Lung (tissue), 12 donors: ENCODE results near the gene MRPL12. TPM values are rescaled to one million over a fixed set of nuclear protein-coding genes. Genes with fewer than 3 reads are reported as not detected.

ENCODE experiments used
- ATAC-seq: fragments of 200-7000 bp; cut with Tn5 transposase; one replicate; pipeline ENCODE4 v1.9.1; 2020; ENCODE audit warnings: moderate number of reproducible peaks; ENCODE audit not compliant: insufficient read depth, low FRiP score
- DNase-seq, 3 donors: peaks; one replicate each; pipeline ENCODE4 v3.0.0-alpha.2; 2013 to 2017
- H3K27ac ChIP-seq, 2 donors: one replicate each; pipeline ENCODE4 v1.5.1; 2013; ENCODE audit warnings: mild to moderate bottlenecking in 2 of 2, moderate library complexity in 2 of 2, control low read depth in 1 of 2, inconsistent platforms in 1 of 2, low read depth in 1 of 2, low read length in 1 of 2
- H3K27me3 ChIP-seq, 3 donors: one replicate each; pipeline ENCODE4 v1.5.1; 2013; ENCODE audit warnings: low read length in 2 of 3; ENCODE audit not compliant: control insufficient read depth in 3 of 3, insufficient read depth in 3 of 3
- H3K36me3 ChIP-seq, 4 donors: one replicate each; pipeline ENCODE4 v1.5.1; 2013; ENCODE audit warnings: low read length in 4 of 4, mild to moderate bottlenecking in 1 of 4, moderate library complexity in 1 of 4; ENCODE audit not compliant: control insufficient read depth in 4 of 4, insufficient read depth in 4 of 4
- H3K4me1 ChIP-seq, 5 donors: one replicate each; pipeline ENCODE4 v1.5.1; 2013; ENCODE audit warnings: low read length in 5 of 5, mild to moderate bottlenecking in 2 of 5, moderate library complexity in 1 of 5; ENCODE audit not compliant: control insufficient read depth in 5 of 5, insufficient read depth in 5 of 5
- H3K4me3 ChIP-seq: one replicate; pipeline ENCODE4 v1.5.1; 2013; ENCODE audit warnings: mild to moderate bottlenecking, control low read depth, moderate library complexity
- H3K9ac ChIP-seq, 2 donors: one replicate each; pipeline ENCODE4 v1.5.1; 2013; ENCODE audit warnings: low read length in 2 of 2, control low read depth in 1 of 2; ENCODE audit not compliant: insufficient read depth in 1 of 2
- H3K9me3 ChIP-seq, 4 donors: one replicate each; pipeline ENCODE4 v1.5.1; 2013; ENCODE audit warnings: low read length in 3 of 4, mild to moderate bottlenecking in 1 of 4, moderate library complexity in 1 of 4; ENCODE audit not compliant: control insufficient read depth in 4 of 4, insufficient read depth in 3 of 4
- CTCF ChIP-seq: IDR thresholded peaks from 2 replicates; pipeline ENCODE4 v1.5.1; 2012; ENCODE audit warnings: mild to moderate bottlenecking; ENCODE audit errors: control extremely low read depth, extremely low read depth
- WGBS, 2 donors: extraction: QIAGEN DNeasy Blood & Tissue Kit; methylation state at CpG; one replicate each; pipeline ENCODE4 v1.1.7; 2013; 5-methylcytosine and 5-hydroxymethylcytosine counted together
- polyA plus RNA-seq, 2 donors: library from polyadenylated mRNA; stranded (reverse); fragments of 200-250 nt; gene quantifications; one replicate each; pipeline ENCODE4 v1.2.1, GENCODE V29; 2013
- total RNA-seq, 2 donors: library from RNA; depleted of rRNA in 1 of 2; stranded (reverse); fragments of >200 nt in 1 of 2; gene quantifications; one replicate each; pipeline ENCODE4 v1.2.1, GENCODE V29; 2014 to 2021
- donor health status: control.
- donor health status: control.
- donor health status: Bipolar disorder and iron deficiency.
- donor health status: healthy.
- donor health status: DM: yes; HTN: yes; CAD: no.

MRPL12 gene
- total and polyA plus RNA-seq, 4 donors = 6.1 to 154 (median 104) TPM

GRCh38 chr17:81708739-81709185 is 5.6 kb downstream of the MRPL12 start:
- ATAC-seq (no peak), DNase-seq (no peak)
- Histone ChIP-seq H3K36me3 (peaks cover 0 to 20% (median 5%) of the 10 kb centered on the region in 4 donors), H3K27ac (no peak overlapping the region), H3K9me3 (no peaks in the 10 kb centered on the region), H3K4me1 (peaks cover 0 to 33% (median 12%) of the 10 kb centered on the region in 5 donors), H3K27me3 (peaks cover 0 to 10% (median 9%) of the 10 kb centered on the region in 3 donors), H3K4me3 (no peak overlapping the region), H3K9ac (no peak overlapping the region)
- 88 to 94% methylated on average over 17 of the region's 17 CpGs for WGBS, 2 donors
- TF ChIP-seq CTCF = no peak

- WGBS, 2 donors = 5 to 16% methylated on average over 29 of the region's 29 CpGs
- Histone ChIP-seq H3K36me3 (peaks cover 0 to 16% (median under 1%) of the 10 kb centered on the region in 4 donors), H3K4me1 (peaks cover 0 to 32% (median 8%) of the 10 kb centered on the region in 5 donors), H3K9ac (no peak overlapping the region), H3K4me3 (no peak overlapping the region), H3K27ac (peak overlapping the region in 1 of 2 donors; percentile 15), H3K9me3 (no peaks in the 10 kb centered on the region), H3K27me3 (peaks cover 0 to 10% (median 9%) of the 10 kb centered on the region in 3 donors)
- DNase-seq (no peak), ATAC-seq (no peak)
- no peak for TF ChIP-seq CTCF
Measured at GRCh38 chr17:81710514-81711308, 7.5 kb downstream of the MRPL12 start.

- Histone ChIP-seq H3K9me3 (no peaks in the 10 kb centered on the region), H3K4me3 (peak within 1 kb of the TSS; percentile 76), H3K27me3 (peaks cover 0 to 10% (median 9%) of the 10 kb centered on the region in 3 donors), H3K4me1 (peaks cover 0 to 32% (median 8%) of the 10 kb centered on the region in 5 donors), H3K27ac (peak within 1 kb of the TSS; percentile 19 to 60), H3K36me3 (peaks cover 0 to 13% (median 0%) of the 10 kb centered on the region in 4 donors), H3K9ac (peak within 1 kb of the TSS in 1 of 2 donors; percentile 32)
- DNase-seq (peak; percentile 68 to 85 (median 72)), ATAC-seq (peak; percentile 83)
- 0 to 1% methylated on average over 40 to 89 of the region's 89 CpGs for WGBS, 2 donors
- TF ChIP-seq CTCF = no peak
Measured at GRCh38 chr17:81711814-81712467, 8.8 kb downstream of the MRPL12 start, which contains the start of gene SLC25A10. Gene SLC25A10 (plus strand): TSS chr17:81712284. CDS start chr17:81712427, 143 bp downstream.
